Limb (tissue), 2 donors: ENCODE measurements around the gene TSR3.

Experiments used
- DNase-seq, 2 donors: peaks; one replicate each; pipeline ENCODE4 v3.0.0-alpha.2; 2016; ENCODE audit errors: extremely low spot score in 2 of 2

TSR3 gene

GRCh38 chr16:1325673-1326371, 25.9 kb downstream of the TSR3 start:
- no peak for DNase-seq

GRCh38 chr16:1325261-1325660, 26.4 kb downstream of the TSR3 start:
- no peak for DNase-seq

DNA sequence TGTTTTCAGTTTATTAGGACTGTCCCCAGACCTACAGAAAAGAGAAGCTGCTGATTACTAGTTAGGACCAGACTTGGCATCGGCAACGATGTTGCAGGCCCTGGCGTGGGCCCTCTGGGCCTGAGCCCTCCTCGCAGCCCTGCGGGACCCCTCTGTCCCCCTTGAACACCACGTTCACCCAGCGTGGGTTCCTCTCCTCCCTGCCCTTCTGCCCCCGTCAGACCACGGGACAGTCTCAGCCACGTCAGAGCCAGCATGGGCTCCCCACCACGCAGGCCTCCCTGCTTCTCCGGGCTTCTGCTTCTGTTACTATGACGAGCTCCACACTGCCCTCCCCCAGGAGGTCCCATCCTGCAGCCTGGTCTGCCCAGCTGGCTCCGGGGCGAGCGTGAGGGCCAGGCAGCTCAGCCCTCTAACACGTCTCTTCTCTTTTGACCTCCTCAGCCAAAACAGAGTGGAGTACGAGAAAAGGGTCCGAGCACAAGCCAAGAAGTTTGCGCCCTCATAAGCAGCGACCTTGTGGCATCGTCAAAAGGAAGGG, 27.3 kb downstream of the TSR3 start:
- DNase-seq: no peak

- no peak for DNase-seq
These were observed 28.1 kb downstream of the TSR3 start for GRCh38 chr16:1323296-1324239.

DNA sequence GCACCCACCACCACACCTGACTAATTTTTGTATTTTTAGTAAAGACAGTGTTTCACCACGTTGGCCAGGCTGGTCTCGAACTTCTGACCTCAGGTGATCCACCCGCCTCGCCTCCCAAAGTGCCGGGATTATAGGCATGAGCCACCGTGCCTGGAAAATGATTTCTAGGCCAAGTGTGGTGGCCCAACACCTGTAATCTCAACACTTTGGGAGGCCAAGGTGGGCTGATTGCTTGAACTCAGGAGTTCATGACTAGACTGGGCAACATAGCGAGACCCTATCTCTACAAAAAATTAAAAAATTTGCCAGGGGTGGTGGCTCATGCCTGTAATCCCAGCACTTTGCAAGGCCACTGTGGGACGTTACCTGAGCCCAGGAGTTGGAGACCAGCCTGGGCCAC, 29.3 kb downstream of the TSR3 start:
- no peak for DNase-seq

DNA sequence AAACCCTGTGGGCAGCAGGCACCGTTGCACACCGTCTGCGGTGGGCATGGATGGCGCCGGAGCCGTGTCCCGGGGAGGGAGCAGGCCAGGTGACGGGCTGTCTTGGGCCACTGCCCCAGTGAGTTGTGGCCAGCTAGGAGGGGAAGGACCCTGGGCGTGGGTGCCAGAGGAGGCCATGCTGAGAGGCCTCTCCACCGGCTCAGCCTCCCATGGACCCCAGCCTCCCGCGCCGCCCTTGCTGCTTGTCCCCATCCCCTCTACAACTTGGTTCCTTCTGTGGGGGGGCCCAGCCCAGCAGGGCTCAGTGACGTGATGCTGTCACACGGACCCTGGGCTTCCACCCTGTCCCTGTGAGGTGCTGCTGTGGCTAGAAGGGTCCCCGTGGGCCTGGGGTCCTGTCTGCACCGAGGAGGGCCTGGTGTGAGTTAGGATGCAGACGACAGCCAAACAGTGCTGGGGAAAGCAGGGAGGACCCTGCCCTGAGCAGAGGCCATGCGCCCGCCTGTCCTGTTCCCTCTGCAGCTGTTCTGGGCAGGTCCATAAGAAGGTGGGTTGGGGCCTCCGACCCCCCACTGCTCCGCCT, 30.9 kb downstream of the TSR3 start:
- no peak for DNase-seq

DNA sequence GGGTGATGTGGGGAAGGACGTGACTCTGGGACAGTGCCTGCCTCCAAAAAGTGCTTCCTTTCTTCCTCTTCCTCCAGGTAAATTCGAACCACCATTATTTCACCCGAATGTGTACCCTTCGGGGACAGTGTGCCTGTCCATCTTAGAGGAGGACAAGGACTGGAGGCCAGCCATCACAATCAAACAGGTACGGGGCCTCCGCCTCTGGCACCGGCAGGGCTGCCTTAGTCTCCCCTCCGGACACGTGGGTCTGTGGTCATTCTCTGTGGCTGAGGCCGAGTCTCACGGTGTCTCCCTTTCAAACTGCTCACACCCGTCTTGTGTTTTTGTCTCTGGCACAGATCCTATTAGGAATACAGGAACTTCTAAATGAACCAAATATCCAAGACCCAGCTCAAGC, 31.6 kb downstream of the TSR3 start:
- no peak for DNase-seq

DNA sequence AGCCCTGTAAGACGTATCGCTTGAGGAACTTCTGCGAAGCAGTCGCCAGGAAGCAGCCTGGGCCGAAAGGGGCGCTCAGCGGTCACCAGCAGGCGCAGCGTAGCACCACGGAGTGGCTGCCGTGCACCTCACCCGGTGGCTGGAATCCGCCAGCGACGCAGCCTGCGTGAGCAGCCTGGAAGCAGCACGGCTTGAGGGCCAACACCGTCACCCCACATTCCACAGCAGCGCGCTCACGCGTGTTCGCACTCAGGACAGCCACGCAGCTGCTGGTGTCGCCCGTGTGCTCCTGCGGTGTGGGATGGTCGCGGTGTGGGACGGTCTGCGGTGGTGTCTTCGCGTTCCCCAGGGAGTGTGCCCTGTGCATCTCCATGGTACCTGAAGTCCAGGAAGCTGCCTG, 32.6 kb downstream of the TSR3 start:
- no peak for DNase-seq

- no peak for DNase-seq
These were observed 33.5 kb downstream of the TSR3 start for GRCh38 chr16:1318268-1318545.

GRCh38 chr16:1317479-1318267, 34.0 kb downstream of the TSR3 start:
- no peak for DNase-seq

DNA sequence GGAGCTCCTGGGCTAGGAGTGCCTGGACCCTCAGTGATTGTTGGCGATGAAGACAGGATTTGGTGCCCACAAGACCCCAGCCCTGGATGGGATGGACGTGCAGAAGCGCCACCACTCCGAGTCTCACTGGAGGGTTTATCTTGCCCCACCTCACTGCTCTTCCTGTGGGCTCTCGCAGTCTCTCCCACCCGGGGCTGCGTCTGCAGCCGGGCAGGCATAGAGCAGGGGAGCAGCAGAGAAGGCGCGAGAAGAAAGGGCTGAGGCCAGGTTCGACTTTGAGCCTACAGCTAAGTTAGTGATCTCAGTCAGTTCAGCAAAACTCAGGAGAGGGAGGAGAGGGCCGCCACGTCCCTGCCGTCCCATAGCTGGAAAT, 35.7 kb downstream of the TSR3 start:
- no peak for DNase-seq

DNA sequence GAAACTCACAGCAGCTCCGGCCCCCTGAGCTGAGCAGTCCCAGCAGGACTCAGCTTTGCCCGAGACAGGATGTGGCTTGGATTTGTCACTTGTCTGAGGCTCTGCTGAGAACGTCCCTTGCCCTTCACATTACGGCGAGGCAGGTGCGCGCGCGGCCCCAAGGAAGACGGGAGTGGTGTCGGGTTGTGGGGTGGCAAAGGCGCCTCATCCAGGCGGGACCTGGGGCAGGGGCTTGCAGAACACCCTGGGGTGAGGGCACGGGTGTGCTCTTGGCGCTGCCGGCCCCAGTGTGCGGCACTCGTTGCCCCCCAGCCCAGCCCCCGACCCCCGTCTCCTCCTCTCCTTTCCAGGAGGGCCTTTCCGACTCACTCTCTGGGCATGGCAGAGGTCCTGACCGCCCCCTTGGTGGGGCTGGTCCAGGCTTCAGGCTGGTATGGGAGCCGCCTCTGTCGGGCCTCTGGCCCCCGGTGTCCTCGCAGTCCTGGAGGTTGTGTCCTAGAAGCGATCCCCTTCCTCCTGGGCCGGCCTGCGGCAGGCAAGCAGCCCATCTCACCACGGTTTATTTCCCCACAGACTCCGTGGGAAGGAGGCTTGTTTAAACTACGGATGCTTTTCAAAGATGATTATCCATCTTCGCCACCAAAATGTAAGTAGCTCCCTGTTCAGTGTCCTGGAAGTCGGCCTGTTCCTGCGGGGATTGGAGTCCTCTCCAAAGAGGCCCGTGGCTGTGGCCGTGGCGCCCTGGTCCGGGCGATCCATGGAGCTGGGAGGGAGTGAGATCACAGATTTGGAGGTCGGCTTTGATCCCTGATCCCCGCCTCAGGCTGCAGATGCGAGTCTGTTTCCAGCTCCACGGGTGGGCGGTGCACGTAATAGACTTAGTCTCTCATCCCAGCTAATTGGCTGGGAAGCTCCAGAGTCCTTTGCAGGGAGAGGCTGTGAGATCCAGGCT, 36.3 kb downstream of the TSR3 start:
- DNase-seq: no peak

DNA sequence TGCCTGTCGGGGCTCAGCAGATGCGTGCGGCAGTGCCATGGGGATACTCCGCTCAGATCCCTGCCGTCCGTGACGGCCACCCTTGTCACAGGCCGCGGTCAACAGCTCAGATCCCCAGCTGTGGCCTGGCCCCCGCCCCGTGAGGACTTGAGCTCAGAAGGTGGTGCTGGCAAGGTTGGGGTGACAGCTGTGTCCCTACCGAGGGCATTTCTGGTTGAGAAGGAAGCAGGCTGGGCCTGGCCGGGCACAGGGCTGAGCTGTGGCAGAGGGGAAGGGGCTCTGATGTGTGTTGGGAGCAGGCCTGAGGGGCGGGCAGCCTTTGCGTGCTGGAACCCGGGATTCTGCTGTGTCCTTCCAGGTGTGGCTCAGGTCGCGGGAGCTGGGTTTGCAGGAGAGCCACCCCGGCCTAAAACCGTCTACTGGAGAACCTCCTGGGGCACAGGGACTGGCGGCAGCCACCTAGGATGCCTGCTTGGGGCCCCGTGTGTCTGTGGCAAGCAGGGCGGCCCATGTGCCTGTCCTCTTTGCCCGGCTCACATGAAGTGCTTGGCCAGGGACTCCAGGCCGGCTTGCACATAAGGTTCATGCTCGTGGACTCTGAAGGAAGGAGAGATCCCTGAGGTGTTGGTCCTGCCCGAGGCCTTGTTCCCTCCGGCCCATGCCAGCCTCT, 37.1 kb downstream of the TSR3 start:
- no peak for DNase-seq

- DNase-seq: no peak
These were observed 37.8 kb downstream of the TSR3 start for GRCh38 chr16:1313721-1314369.

DNA sequence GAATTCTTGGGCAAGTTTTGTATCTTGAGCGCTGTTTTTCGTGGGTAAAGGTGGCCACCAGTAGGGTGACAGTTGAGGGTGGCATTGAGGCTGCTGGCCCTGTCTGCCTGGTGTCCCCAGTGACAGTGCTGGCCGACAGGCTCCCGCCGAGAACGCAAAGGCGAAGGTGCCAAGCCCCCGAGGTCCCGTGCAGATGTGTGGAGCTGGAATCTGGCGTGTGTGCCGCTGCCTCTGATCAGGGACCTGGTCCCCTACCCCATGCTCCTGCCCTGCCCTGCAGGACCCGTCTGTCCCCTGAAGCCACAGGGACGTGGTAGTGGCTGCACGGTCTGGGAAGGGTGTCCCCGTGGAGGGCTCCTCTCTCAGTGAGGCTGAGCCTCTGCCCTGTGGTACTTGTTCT, 38.8 kb downstream of the TSR3 start:
- DNase-seq: no peak

DNA sequence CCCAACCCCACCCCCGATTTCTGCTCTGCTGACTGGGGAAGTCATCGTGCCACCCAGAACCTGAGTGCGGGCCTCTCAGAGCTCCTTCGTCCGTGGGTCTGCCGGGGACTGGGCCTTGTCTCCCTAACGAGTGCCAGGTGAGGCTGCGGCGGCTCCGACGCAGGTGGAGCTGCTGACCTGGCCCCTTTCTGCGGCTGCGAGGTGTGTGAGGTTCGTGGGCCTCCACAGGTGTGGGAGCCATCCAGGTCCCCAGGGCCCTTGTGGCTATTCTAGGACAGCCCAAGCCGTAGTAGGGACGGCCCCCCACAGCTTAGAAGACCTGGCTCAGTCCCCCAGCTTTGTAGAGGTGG, 39.2 kb downstream of the TSR3 start:
- DNase-seq: no peak

DNA sequence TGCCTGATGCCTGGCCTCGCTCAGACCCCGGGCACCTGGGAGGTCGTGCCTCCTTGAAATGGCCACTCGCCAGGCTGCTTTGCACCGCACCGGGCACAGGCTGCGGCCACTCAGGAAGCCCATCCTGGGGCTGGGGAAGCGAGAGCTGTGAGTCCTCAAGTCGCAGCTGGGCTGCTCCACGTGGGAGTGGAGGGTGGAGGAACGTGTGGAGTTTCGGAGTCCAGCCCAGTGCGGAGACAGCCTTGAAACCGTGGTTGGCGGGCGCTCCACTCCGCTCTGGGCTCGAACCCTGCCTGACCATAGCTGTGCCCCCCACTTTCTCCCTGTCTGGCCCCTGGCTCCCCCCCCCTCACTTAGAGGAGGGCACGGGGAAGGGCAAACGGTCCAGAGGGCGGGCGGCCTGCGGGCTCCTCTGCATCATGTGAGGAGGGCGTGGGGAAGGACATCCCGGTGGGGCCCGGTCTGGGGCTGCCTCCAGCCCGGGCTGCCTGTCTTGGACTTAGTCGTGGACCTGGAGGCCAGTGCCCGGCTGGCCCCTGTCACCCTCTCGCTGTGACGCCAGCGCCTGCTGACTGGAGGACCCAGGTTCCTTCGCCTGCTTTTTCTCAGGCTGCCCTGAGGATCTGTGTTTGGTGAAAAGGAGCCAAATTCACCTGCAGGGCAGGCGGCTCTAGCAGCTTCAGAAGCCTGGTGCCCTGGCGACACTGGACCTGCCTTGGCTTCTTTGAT, 39.8 kb downstream of the TSR3 start:
- no peak for DNase-seq

DNA sequence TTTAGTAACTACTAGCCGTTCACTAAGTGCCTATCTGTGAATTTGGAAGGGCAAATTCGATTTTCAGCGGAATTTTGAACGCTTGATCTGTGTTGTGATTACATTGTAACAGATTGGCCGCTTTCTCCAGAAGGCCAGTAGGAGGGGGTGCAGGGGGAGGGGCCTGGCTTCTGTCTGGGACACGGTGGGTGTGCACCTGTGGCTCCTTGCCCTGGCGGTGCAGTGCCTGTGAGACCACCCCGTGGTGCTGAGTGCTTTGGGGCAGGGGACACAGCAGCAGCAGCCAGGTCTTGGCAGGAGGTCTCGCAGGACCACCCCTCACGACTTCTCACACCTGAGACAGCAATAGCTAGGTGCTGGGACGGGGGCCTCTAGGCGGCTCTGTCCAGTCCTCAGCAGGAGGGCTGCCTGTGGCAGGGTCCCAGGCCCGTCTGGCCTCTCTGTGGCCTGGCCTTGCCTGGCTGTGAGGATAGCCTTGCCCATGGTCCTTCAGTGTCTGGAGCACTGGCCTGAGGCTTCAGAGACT, 40.4 kb downstream of the TSR3 start:
- no peak for DNase-seq

DNA sequence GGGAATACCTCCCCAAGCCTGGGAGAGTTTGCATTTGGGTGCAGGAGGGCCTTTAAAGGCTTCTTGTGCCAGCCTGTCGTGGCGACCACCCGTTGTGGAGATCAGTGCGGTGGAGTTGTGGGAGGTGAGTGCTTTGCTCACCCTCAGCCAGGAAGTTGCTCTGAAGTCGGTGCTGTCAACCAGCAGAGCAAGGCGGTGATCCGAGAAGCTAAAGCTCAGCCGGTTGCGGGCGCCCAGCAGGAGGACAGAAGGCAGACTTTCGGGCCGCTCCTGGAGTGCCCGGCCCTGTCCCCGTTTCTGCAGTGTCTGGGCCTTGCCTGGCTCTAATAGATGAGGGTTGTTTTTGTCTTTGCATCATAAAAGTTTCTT, 40.9 kb downstream of the TSR3 start:
- DNase-seq: no peak
